KMS-11 (cell line): ENCODE data around the gene DUSP22.
A peak's percentile ranks its signal among the peaks of the same experiment; 100 is the strongest.
"Not testable (repeated sequence)": the region's sequence is repeated elsewhere in the genome, so short reads cannot be mapped to it uniquely, and the experiment has no call there.

ENCODE experiments used
- H2AFZ ChIP-seq: fragments of 200-600 bp; sonication (generic); 2 replicates; pipeline ENCODE4 v1.6.1; 2016; ENCODE audit warnings: antibody characterized with exemption, mixed run types, low read depth
- H3K27ac ChIP-seq: fragments of 200-600 bp; sonication (generic); 2 replicates; pipeline ENCODE4 v1.6.1; 2016; ENCODE audit warnings: mild to moderate bottlenecking, mixed run types
- H3K27me3 ChIP-seq: fragments of 200-600 bp; sonication (generic); 2 replicates; pipeline ENCODE4 v1.6.1; 2017; ENCODE audit warnings: mild to moderate bottlenecking, low read depth, mixed run types, moderate library complexity; ENCODE audit not compliant: insufficient read depth
- H3K36me3 ChIP-seq: fragments of 200-600 bp; sonication (generic); 2 replicates; pipeline ENCODE4 v1.6.1; 2017; ENCODE audit warnings: mild to moderate bottlenecking, mixed run types; ENCODE audit not compliant: insufficient read depth
- H3K4me1 ChIP-seq: fragments of 200-600 bp; sonication (generic); 2 replicates; pipeline ENCODE4 v1.6.1; 2016; ENCODE audit warnings: mild to moderate bottlenecking, low read depth, mixed run types; ENCODE audit not compliant: poor library complexity, severe bottlenecking
- H3K4me2 ChIP-seq: fragments of 200-600 bp; sonication (generic); 2 replicates; pipeline ENCODE4 v1.7.0; 2016; ENCODE audit warnings: mild to moderate bottlenecking, mixed run types
- H3K4me3 ChIP-seq: fragments of 200-600 bp; sonication (generic); IDR thresholded peaks from 2 replicates; pipeline ENCODE4 v1.6.1; 2017; ENCODE audit warnings: low read depth, low read length, mixed read lengths; ENCODE audit not compliant: insufficient read depth
- H3K79me2 ChIP-seq: fragments of 200-600 bp; sonication (generic); 2 replicates; pipeline ENCODE4 v1.6.1; 2016; ENCODE audit warnings: low read depth, mixed run types; ENCODE audit not compliant: insufficient read depth
- H3K9ac ChIP-seq: fragments of 200-600 bp; sonication (generic); 2 replicates; pipeline ENCODE4 v1.6.1; 2016; ENCODE audit warnings: mild to moderate bottlenecking, mixed run types
- H4K20me1 ChIP-seq: fragments of 200-600 bp; sonication (generic); 2 replicates; pipeline ENCODE4 v1.6.1; 2016; ENCODE audit warnings: mild to moderate bottlenecking, mixed run types; ENCODE audit not compliant: insufficient read depth
- CTCF ChIP-seq: fragments of 200-600 bp; sonication (generic); conservative IDR thresholded peaks from 2 replicates; pipeline ENCODE4 v1.6.1; 2017; ENCODE audit warnings: low read depth, mild to moderate bottlenecking, antibody characterized with exemption, low read length, moderate library complexity, mixed read lengths

DUSP22 gene, protein sequence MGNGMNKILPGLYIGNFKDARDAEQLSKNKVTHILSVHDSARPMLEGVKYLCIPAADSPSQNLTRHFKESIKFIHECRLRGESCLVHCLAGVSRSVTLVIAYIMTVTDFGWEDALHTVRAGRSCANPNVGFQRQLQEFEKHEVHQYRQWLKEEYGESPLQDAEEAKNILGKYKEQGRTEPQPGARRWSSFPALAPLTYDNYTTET

GRCh38 chr6:291697-292505 lies at the start of gene DUSP22:
Gene DUSP22 (plus strand): TSS chr6:292487. CDS start chr6:292540, 53 bp downstream.
- Histone ChIP-seq H3K4me3 (peak within 1 kb of the TSS; percentile 95), H3K27me3 (no peaks in the 10 kb centered on the region), H3K4me2 (peak within 1 kb of the TSS; percentile 100), H3K27ac (peak within 1 kb of the TSS; percentile 88), H4K20me1 (no peaks in the 10 kb centered on the region), H3K79me2 (peaks cover 53% of the 10 kb centered on the region), H3K4me1 (peaks cover 55% of the 10 kb centered on the region), H2AFZ (peak within 1 kb of the TSS; percentile 48), H3K36me3 (no peaks in the 10 kb centered on the region), H3K9ac (peak within 1 kb of the TSS; percentile 89)
- TF ChIP-seq CTCF, result no peak

DNA sequence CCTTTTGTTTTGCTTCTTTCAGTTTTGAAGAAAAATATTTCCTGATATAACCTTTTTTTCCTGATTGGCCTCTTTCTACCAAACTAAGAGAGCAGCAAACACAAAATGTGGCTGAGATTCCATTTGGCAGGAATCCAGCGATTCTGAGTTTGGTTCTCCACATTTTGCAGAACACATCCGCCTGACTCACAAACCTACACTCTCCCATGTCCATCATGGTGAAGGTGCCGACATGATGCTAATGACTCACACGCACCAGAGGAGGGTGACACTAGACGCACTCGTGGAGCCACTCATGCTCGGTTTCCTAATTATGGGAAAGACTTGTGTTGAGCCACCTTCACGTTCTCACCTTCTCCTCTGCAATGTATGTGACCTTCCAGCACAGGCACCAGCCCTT lies 45.9 kb upstream of the DUSP22 start:
- H3K4me1 ChIP-seq, result no peaks in the 10 kb centered on the region
- H3K4me2 ChIP-seq, result no peak overlapping the region
- H4K20me1 ChIP-seq, result no peaks in the 10 kb centered on the region
- H3K79me2 ChIP-seq, result no peaks in the 10 kb centered on the region
- H3K27ac ChIP-seq, result no peak overlapping the region
- no peaks in the 10 kb centered on the region for H3K36me3 ChIP-seq
- H3K27me3 ChIP-seq, result no peaks in the 10 kb centered on the region
- no peak overlapping the region for H3K4me3 ChIP-seq
- H2AFZ ChIP-seq, result no peak overlapping the region
- no peak for TF ChIP-seq CTCF
- no peak overlapping the region for H3K9ac ChIP-seq

- Histone ChIP-seq H3K9ac (no peak overlapping the region), H3K27ac (no peak overlapping the region), H2AFZ (no peak overlapping the region), H3K27me3 (no peaks in the 10 kb centered on the region), H3K36me3 (no peaks in the 10 kb centered on the region), H3K4me1 (peaks cover 6% of the 10 kb centered on the region), H4K20me1 (no peaks in the 10 kb centered on the region), H3K79me2 (no peaks in the 10 kb centered on the region), H3K4me2 (no peak overlapping the region), H3K4me3 (no peak overlapping the region)
- no peak for TF ChIP-seq CTCF
Measured at GRCh38 chr6:247351-247750, 44.9 kb upstream of the DUSP22 start.

GRCh38 chr6:248046-248445 lies 44.2 kb upstream of the DUSP22 start:
- not testable (repeated sequence) for H3K4me1 ChIP-seq, H3K79me2 ChIP-seq, H3K36me3 ChIP-seq, H3K4me2 ChIP-seq, H3K27me3 ChIP-seq, H3K9ac ChIP-seq, H3K4me3 ChIP-seq, H2AFZ ChIP-seq, H3K27ac ChIP-seq, H4K20me1 ChIP-seq

DNA sequence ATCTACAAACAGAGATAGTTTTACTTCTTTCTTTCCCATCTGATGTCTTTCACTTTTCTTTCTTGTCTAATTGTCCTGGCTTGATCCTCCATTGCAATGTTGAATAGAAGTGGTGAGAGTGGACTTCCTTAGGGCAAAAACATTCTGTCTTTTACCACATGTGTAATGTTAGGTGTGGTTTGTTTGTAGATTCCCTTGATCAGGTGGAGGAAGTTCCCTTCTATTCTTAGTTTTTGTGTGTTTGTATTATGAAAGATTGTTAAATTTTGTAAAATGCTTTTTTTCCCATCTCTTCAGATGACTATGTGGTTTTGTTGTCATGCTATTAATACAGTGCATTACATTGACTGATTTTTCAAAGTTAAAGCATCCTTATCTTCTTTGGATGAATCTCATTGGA lies 41.6 kb upstream of the DUSP22 start:
- Histone ChIP-seq H3K9ac (no peak overlapping the region), H3K4me1 (peaks cover 6% of the 10 kb centered on the region), H4K20me1 (no peaks in the 10 kb centered on the region), H3K4me2 (no peak overlapping the region), H3K4me3 (no peak overlapping the region), H2AFZ (no peak overlapping the region), H3K27me3 (no peaks in the 10 kb centered on the region), H3K79me2 (no peaks in the 10 kb centered on the region), H3K36me3 (no peaks in the 10 kb centered on the region), H3K27ac (no peak overlapping the region)
- no peak for TF ChIP-seq CTCF
